Subcutaneous adipose tissue (tissue), 4 donors: Measurements from ENCODE around the gene HES1. TPM values are rescaled to one million over a fixed set of nuclear protein-coding genes. Genes with fewer than 3 reads are reported as not detected.

Experiments
- total RNA-seq, 4 donors: library from RNA; depleted of rRNA; stranded (reverse); fragments of >200 nt; gene quantifications; one replicate each; pipeline ENCODE4 v1.1.0, GENCODE V29; 2016
- TF ChIP-seq, protein P1 (sequence below): fragments of 450-650 bp; IDR thresholded peaks from one replicate; pipeline ENCODE4 v1.5.1; 2016; ENCODE audit warnings: low read depth, mild to moderate bottlenecking, control low read depth, antibody characterized with exemption, moderate library complexity

HES1 gene
- total RNA-seq, 4 donors from 2014 or later = 12.1 to 29.3 (median 23.4) TPM

DNA sequence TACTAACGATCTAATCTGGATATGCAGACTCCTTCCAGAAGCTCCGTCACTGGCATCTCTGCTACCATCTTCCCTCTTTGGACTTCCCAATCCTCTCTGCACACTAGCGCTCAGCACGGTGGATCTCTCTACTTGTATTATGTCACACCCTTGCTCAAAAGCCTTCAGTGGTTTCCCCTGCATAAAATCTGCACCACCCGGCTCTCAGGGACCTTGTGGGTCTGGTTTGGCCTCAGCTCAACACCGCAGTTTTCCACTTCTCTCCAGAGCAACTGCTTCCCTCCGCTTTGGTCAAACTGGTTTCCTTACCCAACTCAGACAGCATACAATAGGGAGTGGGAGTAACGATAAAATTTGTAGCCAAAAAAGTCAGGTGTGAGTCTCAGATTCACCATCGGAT, 30.7 kb upstream of the HES1 start:
- TF ChIP-seq, protein P1, sequence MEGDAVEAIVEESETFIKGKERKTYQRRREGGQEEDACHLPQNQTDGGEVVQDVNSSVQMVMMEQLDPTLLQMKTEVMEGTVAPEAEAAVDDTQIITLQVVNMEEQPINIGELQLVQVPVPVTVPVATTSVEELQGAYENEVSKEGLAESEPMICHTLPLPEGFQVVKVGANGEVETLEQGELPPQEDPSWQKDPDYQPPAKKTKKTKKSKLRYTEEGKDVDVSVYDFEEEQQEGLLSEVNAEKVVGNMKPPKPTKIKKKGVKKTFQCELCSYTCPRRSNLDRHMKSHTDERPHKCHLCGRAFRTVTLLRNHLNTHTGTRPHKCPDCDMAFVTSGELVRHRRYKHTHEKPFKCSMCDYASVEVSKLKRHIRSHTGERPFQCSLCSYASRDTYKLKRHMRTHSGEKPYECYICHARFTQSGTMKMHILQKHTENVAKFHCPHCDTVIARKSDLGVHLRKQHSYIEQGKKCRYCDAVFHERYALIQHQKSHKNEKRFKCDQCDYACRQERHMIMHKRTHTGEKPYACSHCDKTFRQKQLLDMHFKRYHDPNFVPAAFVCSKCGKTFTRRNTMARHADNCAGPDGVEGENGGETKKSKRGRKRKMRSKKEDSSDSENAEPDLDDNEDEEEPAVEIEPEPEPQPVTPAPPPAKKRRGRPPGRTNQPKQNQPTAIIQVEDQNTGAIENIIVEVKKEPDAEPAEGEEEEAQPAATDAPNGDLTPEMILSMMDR = no peak

GRCh38 chr3:194107107-194107506, 28.8 kb upstream of the HES1 start:
- TF ChIP-seq, protein P1 = no peak

DNA sequence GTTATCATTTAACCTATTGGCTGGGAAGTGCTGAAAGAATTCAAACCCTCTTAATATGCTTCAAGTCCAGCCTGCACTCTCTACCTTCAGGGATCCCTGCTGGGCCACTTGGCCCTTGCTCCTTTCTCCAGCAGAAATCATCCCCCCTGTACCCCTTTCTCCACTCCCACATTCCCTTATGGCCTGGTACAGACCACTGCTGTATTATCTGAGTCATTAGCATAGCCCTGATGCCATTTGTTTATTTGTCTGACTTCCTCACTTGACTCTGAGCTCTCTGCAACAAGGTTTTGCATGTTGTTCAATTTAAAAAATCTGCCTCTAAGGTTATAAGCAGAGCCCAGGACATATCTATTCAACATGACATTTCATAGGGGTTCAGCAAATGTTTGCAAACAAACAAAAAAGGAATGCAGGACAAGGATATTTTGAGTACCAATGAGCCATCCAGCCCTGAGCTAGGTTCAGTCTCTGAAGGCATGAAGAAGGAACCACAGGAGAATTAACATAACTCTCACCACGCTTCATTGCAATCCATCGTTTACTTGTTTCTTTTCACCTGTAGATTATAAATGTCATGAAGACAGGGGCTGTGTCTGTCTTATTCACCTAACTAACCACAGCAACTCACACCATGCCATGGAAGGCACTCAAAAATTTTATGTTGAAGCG, 26.6 kb upstream of the HES1 start:
- TF ChIP-seq, protein P1 = no peak

- TF ChIP-seq, protein P1 = no peak
Observed at GRCh38 chr3:194110483-194110882, 25.5 kb upstream of the HES1 start.

- TF ChIP-seq, protein P1 = no peak
Observed at GRCh38 chr3:194111336-194111735, 24.6 kb upstream of the HES1 start.

GRCh38 chr3:194112120-194113106, 23.5 kb upstream of the HES1 start:
- TF ChIP-seq, protein P1 = no peak

GRCh38 chr3:194114123-194114522, 21.8 kb upstream of the HES1 start:
- TF ChIP-seq, protein P1 = no peak
